NCI-H82 treated with DMSO at 0.1 percent for 48 hours (cell line): ENCODE measurements around the gene PLXNA4.

Experiments used
- DNase-seq: peaks from one replicate; lab custom pipeline; 2025; ENCODE audit not compliant: unreplicated experiment; lab: John Stamatoyannopoulos, UW

Gene PLXNA4

GRCh38 chr7:132504852-132505251, 71.4 kb downstream of the PLXNA4 start:
- no peak for DNase-seq

GRCh38 chr7:132504071-132504470, 72.2 kb downstream of the PLXNA4 start:
- DNase-seq: no peak

GRCh38 chr7:132503415-132503814, 72.9 kb downstream of the PLXNA4 start:
- DNase-seq: no peak

GRCh38 chr7:132501956-132502355, 74.3 kb downstream of the PLXNA4 start:
- DNase-seq: no peak

GRCh38 chr7:132500727-132501440, 75.4 kb downstream of the PLXNA4 start:
- no peak for DNase-seq

- no peak for DNase-seq
These were observed 76.8 kb downstream of the PLXNA4 start for GRCh38 chr7:132499487-132499886.

- DNase-seq: no peak
These were observed 77.2 kb downstream of the PLXNA4 start for GRCh38 chr7:132499065-132499464.

GRCh38 chr7:132498319-132498718, 78.0 kb downstream of the PLXNA4 start:
- no peak for DNase-seq

GRCh38 chr7:132497098-132497497, 79.2 kb downstream of the PLXNA4 start:
- no peak for DNase-seq

- DNase-seq: no peak
These were observed 80.3 kb downstream of the PLXNA4 start for GRCh38 chr7:132495936-132496335.

- no peak for DNase-seq
These were observed 81.8 kb downstream of the PLXNA4 start for GRCh38 chr7:132494474-132494873.

GRCh38 chr7:132492823-132493445, 83.3 kb downstream of the PLXNA4 start:
- DNase-seq: no peak

- DNase-seq: no peak
These were observed 84.8 kb downstream of the PLXNA4 start for GRCh38 chr7:132491391-132491945.

GRCh38 chr7:132490474-132490873, 85.8 kb downstream of the PLXNA4 start:
- no peak for DNase-seq

GRCh38 chr7:132489776-132490237, 86.5 kb downstream of the PLXNA4 start:
- DNase-seq: no peak

GRCh38 chr7:132488634-132489302, 87.5 kb downstream of the PLXNA4 start:
- no peak for DNase-seq

- no peak for DNase-seq
These were observed 90.0 kb downstream of the PLXNA4 start for GRCh38 chr7:132486274-132486610.

GRCh38 chr7:132485600-132486273, 90.5 kb downstream of the PLXNA4 start:
- no peak for DNase-seq

GRCh38 chr7:132485136-132485535, 91.1 kb downstream of the PLXNA4 start:
- no peak for DNase-seq

- no peak for DNase-seq
These were observed 93.4 kb downstream of the PLXNA4 start for GRCh38 chr7:132482866-132483265.

- DNase-seq: no peak
These were observed 95.7 kb downstream of the PLXNA4 start for GRCh38 chr7:132480534-132480933.
